MCF 10A (cell line): ENCODE measurements around the gene CFAP58. TPM values are rescaled to one million over a fixed set of nuclear protein-coding genes. Genes with fewer than 3 reads are reported as not detected.
A peak's percentile ranks its signal among the peaks of the same experiment; 100 is the strongest.

Source experiments
- BruUV-seq: library from RNA; stranded (reverse); fragments of 400-500 nt; replicated peaks from 2 replicates; lab custom pipeline; 2021; lab: Mats Ljungman, UMichigan
- CTCF ChIA-PET: fragments of 300-600 bp; sonication (Branson Sonifier 250); formaldehyde crosslinking; extraction: SDS; loops from one replicate; lab custom pipeline; 2021; ENCODE audit warnings: antibody characterized with exemption, inconsistent platforms; lab: Yijun Ruan, JAX
- POLR2A ChIA-PET: fragments of 300-600, 350-650 bp; sonication (Branson Sonifier 250); formaldehyde crosslinking; extraction: SDS; loops from one replicate; lab custom pipeline; 2020; ENCODE audit warnings: antibody characterized with exemption, inconsistent platforms; lab: Yijun Ruan, JAX
- DNase-seq: peaks from one replicate; pipeline ENCODE4 v3.0.0-alpha.2; 2018; ENCODE audit not compliant: unreplicated experiment
- H3K27ac Mint-ChIP-seq: one replicate; pipeline ENCODE4 v1.8.0; 2022; ENCODE audit warnings: mild to moderate bottlenecking, low read depth, mixed read lengths; ENCODE audit not compliant: unreplicated experiment
- H3K27me3 Mint-ChIP-seq: one replicate; pipeline ENCODE4 v1.8.0; 2022; ENCODE audit warnings: mixed read lengths; ENCODE audit not compliant: insufficient read depth, unreplicated experiment
- H3K36me3 Mint-ChIP-seq: one replicate; pipeline ENCODE4 v1.8.0; 2022; ENCODE audit warnings: mild to moderate bottlenecking, moderate library complexity, mixed read lengths; ENCODE audit not compliant: insufficient read depth, unreplicated experiment
- H3K4me1 Mint-ChIP-seq: one replicate; pipeline ENCODE4 v1.8.0; 2022; ENCODE audit warnings: mixed read lengths; ENCODE audit not compliant: insufficient read depth, unreplicated experiment
- H3K4me3 Mint-ChIP-seq: one replicate; pipeline ENCODE4 v1.8.0; 2022; ENCODE audit warnings: mild to moderate bottlenecking, moderate library complexity, mixed read lengths; ENCODE audit not compliant: unreplicated experiment
- H3K9me3 Mint-ChIP-seq: one replicate; pipeline ENCODE4 v1.8.0; 2022; ENCODE audit warnings: mixed read lengths; ENCODE audit not compliant: unreplicated experiment
- intact Hi-C: fragments of 100-400 bp; cut with micrococcal nuclease; formaldehyde crosslinking; loops from 2 replicates; pipeline ENCODE4 v1.14.1; 2022
- total RNA-seq: library from RNA; stranded (reverse); gene quantifications from 2 replicates; pipeline ENCODE4 v1.2.3, GENCODE V29; 2022
- TF ChIP-seq, protein P1 (sequence below): fragments of 200-600 bp; IDR thresholded peaks from one replicate; pipeline ENCODE4 v1.8.0; 2022; ENCODE audit warnings: antibody characterized with exemption, mild to moderate bottlenecking; ENCODE audit not compliant: unreplicated experiment

CFAP58 gene
- total RNA-seq, 1 experiment from 2014 or later = 0.89 TPM

DNA sequence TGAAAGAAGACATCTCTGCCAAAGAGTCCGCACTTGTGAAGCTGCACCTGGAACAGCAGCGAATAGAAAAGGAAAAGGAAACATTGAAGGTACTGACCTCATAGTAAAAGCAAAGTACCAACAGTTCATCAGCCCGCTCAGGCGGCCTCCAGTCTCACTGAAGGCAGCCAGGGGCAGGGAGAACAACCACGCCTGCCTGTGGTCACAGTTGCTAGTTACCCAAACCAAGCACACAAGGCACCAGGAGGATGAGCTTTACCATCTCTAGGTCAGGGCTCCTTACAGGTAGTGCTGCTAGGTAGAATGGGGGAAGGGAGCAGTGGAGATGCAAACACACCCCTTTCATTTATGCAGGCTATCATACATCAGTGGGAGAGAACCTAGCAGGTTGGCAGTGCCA lies 39.8 kb downstream of the CFAP58 start:
- ChIA-PET POLR2A (no interaction called here), CTCF (interaction anchor here (0.6 to 4.0 kb wide), 6 partner anchors 10 to 1824 kb away, joined by 3 to 30 read pairs (median 10); no protein-coding TSS in a partner anchor)
- intact Hi-C loops = no loop called here
- no peaks in the 10 kb centered on the region for H3K27me3 Mint-ChIP-seq
- no peak for DNase-seq
- TF ChIP-seq, protein P1, sequence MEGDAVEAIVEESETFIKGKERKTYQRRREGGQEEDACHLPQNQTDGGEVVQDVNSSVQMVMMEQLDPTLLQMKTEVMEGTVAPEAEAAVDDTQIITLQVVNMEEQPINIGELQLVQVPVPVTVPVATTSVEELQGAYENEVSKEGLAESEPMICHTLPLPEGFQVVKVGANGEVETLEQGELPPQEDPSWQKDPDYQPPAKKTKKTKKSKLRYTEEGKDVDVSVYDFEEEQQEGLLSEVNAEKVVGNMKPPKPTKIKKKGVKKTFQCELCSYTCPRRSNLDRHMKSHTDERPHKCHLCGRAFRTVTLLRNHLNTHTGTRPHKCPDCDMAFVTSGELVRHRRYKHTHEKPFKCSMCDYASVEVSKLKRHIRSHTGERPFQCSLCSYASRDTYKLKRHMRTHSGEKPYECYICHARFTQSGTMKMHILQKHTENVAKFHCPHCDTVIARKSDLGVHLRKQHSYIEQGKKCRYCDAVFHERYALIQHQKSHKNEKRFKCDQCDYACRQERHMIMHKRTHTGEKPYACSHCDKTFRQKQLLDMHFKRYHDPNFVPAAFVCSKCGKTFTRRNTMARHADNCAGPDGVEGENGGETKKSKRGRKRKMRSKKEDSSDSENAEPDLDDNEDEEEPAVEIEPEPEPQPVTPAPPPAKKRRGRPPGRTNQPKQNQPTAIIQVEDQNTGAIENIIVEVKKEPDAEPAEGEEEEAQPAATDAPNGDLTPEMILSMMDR = no peak
- peaks cover 9% of the 10 kb centered on the region for H3K4me1 Mint-ChIP-seq
- H3K27ac Mint-ChIP-seq = no peak overlapping the region
- no peak overlapping the region for H3K4me3 Mint-ChIP-seq
- no peaks in the 10 kb centered on the region for H3K36me3 Mint-ChIP-seq
- BruUV-seq = no TSS peak
- H3K9me3 Mint-ChIP-seq = no peaks in the 10 kb centered on the region

DNA sequence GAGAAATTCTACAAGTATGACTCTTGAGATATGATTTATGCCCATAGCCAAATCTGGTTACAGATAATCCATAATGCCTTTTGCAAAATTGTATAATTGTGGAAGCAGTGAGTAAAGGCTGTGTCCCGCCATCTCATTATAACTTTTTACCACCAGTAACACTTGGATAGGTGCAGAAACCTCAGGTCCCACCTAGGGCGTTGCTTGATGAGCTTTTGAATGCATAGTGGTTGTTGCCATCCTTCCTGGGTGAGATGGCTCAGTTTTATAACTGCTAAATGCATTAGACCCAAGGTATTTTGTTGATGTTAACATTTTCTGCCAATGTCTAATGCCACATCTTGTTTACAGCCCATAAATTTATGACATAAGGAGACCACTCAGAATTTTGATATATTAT lies 42.9 kb downstream of the CFAP58 start:
- POLR2A ChIA-PET = interaction anchor here (0.6 kb wide), 1 partner anchor 75 kb away, joined by 3 read pairs; no protein-coding TSS in a partner anchor
- no peaks in the 10 kb centered on the region for H3K27me3 Mint-ChIP-seq
- DNase-seq = no peak
- CTCF ChIA-PET = interaction anchor here (4.0 kb wide), 1 partner anchor 10 kb away, joined by 30 read pairs; no protein-coding TSS in a partner anchor
- TF ChIP-seq, protein P1 = no peak
- no peak overlapping the region for H3K4me3 Mint-ChIP-seq
- peaks cover 2% of the 10 kb centered on the region for H3K4me1 Mint-ChIP-seq
- no peaks in the 10 kb centered on the region for H3K36me3 Mint-ChIP-seq
- no TSS peak for BruUV-seq
- no peak overlapping the region for H3K27ac Mint-ChIP-seq
- intact Hi-C loops = no loop called here
- no peaks in the 10 kb centered on the region for H3K9me3 Mint-ChIP-seq

DNA sequence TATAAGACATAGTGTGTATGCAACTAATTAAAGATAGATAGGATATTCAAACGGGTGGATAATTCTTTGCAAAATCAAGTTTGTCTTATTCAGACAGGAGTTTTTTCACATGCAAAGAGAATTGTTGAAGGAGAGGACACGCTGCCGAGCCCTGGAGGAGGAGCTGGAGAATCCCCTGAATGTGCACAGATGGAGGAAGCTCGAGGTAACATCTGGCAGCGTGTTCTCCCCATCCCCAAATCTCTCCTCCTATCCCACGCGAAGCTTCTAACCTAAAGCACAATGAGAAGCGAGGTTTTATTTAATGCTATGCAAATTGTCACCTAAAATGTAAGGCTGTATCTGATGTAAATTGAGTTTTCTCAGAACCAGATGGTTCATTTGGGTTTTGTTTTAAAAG lies 50.0 kb downstream of the CFAP58 start:
- ChIA-PET CTCF (interaction anchor here (1.0 to 2.3 kb wide), 6 partner anchors 10 to 521 kb away, joined by 3 to 13 read pairs (median 6); no protein-coding TSS in a partner anchor), POLR2A (no interaction called here)
- intact Hi-C loops = loop anchor here (10.0 kb wide), 1 partner anchor 521 kb away; no protein-coding TSS in a partner anchor
- no TSS peak for BruUV-seq
- H3K27ac Mint-ChIP-seq = no peak overlapping the region
- DNase-seq = no peak
- H3K4me3 Mint-ChIP-seq = no peak overlapping the region
- no peaks in the 10 kb centered on the region for H3K36me3 Mint-ChIP-seq
- TF ChIP-seq, protein P1 = no peak
- H3K9me3 Mint-ChIP-seq = no peaks in the 10 kb centered on the region
- no peaks in the 10 kb centered on the region for H3K27me3 Mint-ChIP-seq
- no peaks in the 10 kb centered on the region for H3K4me1 Mint-ChIP-seq

DNA sequence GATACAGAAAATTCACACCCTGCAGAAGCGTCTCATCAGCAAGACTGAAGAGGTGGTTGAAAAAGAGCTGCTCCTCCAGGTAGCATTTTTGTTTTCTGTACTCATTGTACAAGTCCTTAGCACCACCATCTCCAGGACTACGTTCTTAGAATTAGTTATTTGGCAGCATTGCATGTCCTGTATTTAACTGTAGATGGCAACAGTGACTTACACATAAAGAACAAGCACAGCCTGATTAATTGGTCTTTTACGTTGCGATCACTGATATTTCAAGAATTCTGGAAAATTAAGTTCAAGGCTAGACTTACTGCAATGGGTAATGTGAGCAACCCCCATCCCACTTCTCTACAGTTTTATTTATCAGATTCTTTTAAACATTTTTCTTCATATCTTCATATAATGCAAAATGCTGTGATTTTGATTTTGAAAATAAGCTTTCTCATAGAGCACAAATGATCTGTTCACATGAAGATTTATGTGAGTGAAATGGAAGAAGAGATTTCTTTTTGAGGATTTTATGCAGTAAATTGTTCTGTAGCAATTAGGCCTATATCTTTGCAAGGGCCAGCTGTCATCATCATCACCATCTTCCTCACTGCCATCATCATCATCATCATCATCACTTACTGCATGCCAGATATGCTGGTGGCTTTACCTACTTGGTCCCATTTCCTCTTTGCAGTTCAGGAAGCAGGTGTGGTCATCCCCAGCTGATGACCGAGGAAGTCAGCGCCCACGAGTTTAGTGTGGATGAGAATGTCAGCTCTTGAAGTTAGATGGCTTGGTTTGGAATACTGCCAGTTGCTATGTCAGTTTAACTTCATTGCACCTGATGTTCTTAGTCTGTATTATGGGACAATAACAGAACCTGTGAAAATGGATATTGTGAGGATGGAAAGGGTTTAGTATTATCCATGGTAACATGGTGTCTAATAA lies 53.4 kb downstream of the CFAP58 start:
- POLR2A ChIA-PET = interaction anchor here (1.4 kb wide), 1 partner anchor 215 kb away, joined by 12 read pairs; no protein-coding TSS in a partner anchor
- intact Hi-C loops = loop anchor here (1.0 to 10.0 kb wide), 4 partner anchors 174 to 518 kb away; no protein-coding TSS in a partner anchor
- no peak overlapping the region for H3K4me3 Mint-ChIP-seq
- DNase-seq = peak; percentile 55
- H3K36me3 Mint-ChIP-seq = no peaks in the 10 kb centered on the region
- BruUV-seq = no TSS peak
- TF ChIP-seq, protein P1 = peak; percentile 64
- H3K9me3 Mint-ChIP-seq = no peaks in the 10 kb centered on the region
- H3K27ac Mint-ChIP-seq = no peak overlapping the region
- H3K4me1 Mint-ChIP-seq = no peaks in the 10 kb centered on the region
- no peaks in the 10 kb centered on the region for H3K27me3 Mint-ChIP-seq
- CTCF ChIA-PET = interaction anchor here (0.6 to 6.2 kb wide), 70 partner anchors 8 to 1974 kb away, joined by 3 to 155 read pairs (median 4); no protein-coding TSS in a partner anchor
